Astrocyte (in vitro differentiated cells and primary cell): Measurements from ENCODE around the gene CNOT3. TPM values are rescaled to one million over a fixed set of nuclear protein-coding genes. Genes with fewer than 3 reads are reported as not detected.

ENCODE experiments used
- DNase-seq: peaks from one replicate; pipeline ENCODE4 v3.0.0-alpha.2; 2010; ENCODE audit warnings: low read depth
- FAIRE-seq: peaks from 2 replicates; lab custom pipeline; 2011; peaks lifted over from hg19 to GRCh38; lab: Jason Lieb, UNC
- H2AFZ ChIP-seq: 2 replicates; pipeline ENCODE4 v1.6.0; 2012; ENCODE audit warnings: low read depth, low read length, inconsistent platforms
- H3K27ac ChIP-seq: 2 replicates; pipeline ENCODE4 v1.5.1; 2011; ENCODE audit warnings: low read depth, low read length, inconsistent platforms
- H3K27me3 ChIP-seq: 2 replicates; pipeline ENCODE4 v1.6.0; 2011; ENCODE audit warnings: low read length, inconsistent platforms; ENCODE audit not compliant: insufficient read depth
- H3K36me3 ChIP-seq: 2 replicates; pipeline ENCODE4 v1.5.1; 2011; ENCODE audit warnings: low read length, inconsistent platforms; ENCODE audit not compliant: insufficient read depth
- H3K4me1 ChIP-seq: 2 replicates; pipeline ENCODE4 v1.5.1; 2011; ENCODE audit warnings: low read length, inconsistent platforms; ENCODE audit not compliant: insufficient read depth
- H3K4me2 ChIP-seq: 2 replicates; pipeline ENCODE4 v1.6.0; 2012; ENCODE audit warnings: low read length, inconsistent platforms
- H3K4me3 ChIP-seq: 2 replicates; pipeline ENCODE4 v1.5.1; 2011; ENCODE audit warnings: low read depth, mild to moderate bottlenecking, low read length, inconsistent platforms; ENCODE audit not compliant: insufficient read depth
- H3K79me2 ChIP-seq: 2 replicates; pipeline ENCODE4 v1.6.0; 2012; ENCODE audit warnings: mild to moderate bottlenecking, low read length, inconsistent platforms; ENCODE audit not compliant: insufficient read depth
- H3K9ac ChIP-seq: 2 replicates; pipeline ENCODE4 v1.6.0; 2012; ENCODE audit warnings: mild to moderate bottlenecking, low read length, inconsistent platforms
- H3K9me3 ChIP-seq: 2 replicates; pipeline ENCODE4 v1.5.1; 2012; ENCODE audit warnings: low read depth, mild to moderate bottlenecking, low read length, inconsistent platforms; ENCODE audit not compliant: insufficient read depth
- H4K20me1 ChIP-seq: 2 replicates; pipeline ENCODE4 v1.6.0; 2012; ENCODE audit warnings: low read length, inconsistent platforms; ENCODE audit not compliant: insufficient read depth
- H3K27ac Mint-ChIP-seq: one replicate; pipeline ENCODE4 v1.8.0; 2021; ENCODE audit warnings: mild to moderate bottlenecking, mixed read lengths; ENCODE audit not compliant: unreplicated experiment
- H3K27me3 Mint-ChIP-seq: one replicate; pipeline ENCODE4 v1.8.0; 2021; ENCODE audit warnings: low read depth, mixed read lengths; ENCODE audit not compliant: unreplicated experiment
- H3K36me3 Mint-ChIP-seq: one replicate; pipeline ENCODE4 v1.8.0; 2021; ENCODE audit warnings: low read depth, mixed read lengths; ENCODE audit not compliant: unreplicated experiment
- H3K4me1 Mint-ChIP-seq: one replicate; pipeline ENCODE4 v1.8.0; 2021; ENCODE audit warnings: low read depth, mixed read lengths; ENCODE audit not compliant: unreplicated experiment
- H3K4me3 Mint-ChIP-seq: one replicate; pipeline ENCODE4 v1.8.0; 2021; ENCODE audit warnings: mild to moderate bottlenecking, moderate library complexity, mixed read lengths; ENCODE audit not compliant: unreplicated experiment
- H3K9me3 Mint-ChIP-seq: one replicate; pipeline ENCODE4 v1.8.0; 2021; ENCODE audit warnings: mild to moderate bottlenecking, mixed read lengths; ENCODE audit not compliant: unreplicated experiment
- CTCF ChIP-seq: IDR thresholded peaks from 2 replicates; pipeline ENCODE4 v1.5.1; 2011; ENCODE audit warnings: low read depth, mild to moderate bottlenecking, inconsistent platforms, low read length, moderate library complexity; ENCODE audit not compliant: insufficient read depth
- EZH2 ChIP-seq: IDR thresholded peaks from 2 replicates; pipeline ENCODE4 v1.6.1; 2012; ENCODE audit warnings: mild to moderate bottlenecking, low read length, inconsistent platforms; ENCODE audit not compliant: insufficient read depth
- total RNA-seq: library from RNA; stranded (reverse); gene quantifications from 2 replicates; pipeline ENCODE4 v1.2.1, GENCODE V29; 2021

The CNOT3 gene
- total RNA-seq, 1 donor from 2014 or later, result 39.2 TPM

- Mint-ChIP-seq H3K9me3 (no peaks in the 10 kb centered on the region), H3K27ac (peak overlapping the region; percentile 72), H3K27me3 (no peaks in the 10 kb centered on the region), H3K4me1 (peaks cover 7% of the 10 kb centered on the region), H3K4me3 (peak overlapping the region; percentile 94), H3K36me3 (peaks cover 12% of the 10 kb centered on the region)
- H3K79me2 ChIP-seq, result peaks cover 42% of the 10 kb centered on the region
- H3K36me3 ChIP-seq, result peaks cover 2% of the 10 kb centered on the region
- TF ChIP-seq CTCF, result no peak
- TF ChIP-seq EZH2, result no peak
- H3K4me1 ChIP-seq, result peaks cover 15% of the 10 kb centered on the region
- no peak overlapping the region for H2AFZ ChIP-seq
- no peaks in the 10 kb centered on the region for H3K27me3 ChIP-seq
- H3K9me3 ChIP-seq, result no peaks in the 10 kb centered on the region
- peaks cover 37% of the 10 kb centered on the region for H4K20me1 ChIP-seq
- H3K27ac ChIP-seq, result peak overlapping the region; percentile 99
- FAIRE-seq, result no peak
- peak overlapping the region; percentile 97 for H3K4me2 ChIP-seq
- peak overlapping the region; percentile 95 for H3K9ac ChIP-seq
- peak; percentile 73 for DNase-seq
- peak overlapping the region; percentile 82 for H3K4me3 ChIP-seq
These were observed 50.8 kb downstream of the CNOT3 start for GRCh38 chr19:54188215-54188871.

GRCh38 chr19:54189145-54189734, 51.7 kb downstream of the CNOT3 start, which contains the start of gene MBOAT7:
TSS of gene MBOAT7 (minus strand) at chr19:54189580. CDS start at chr19:54188508, 1,072 bp downstream.
- TF ChIP-seq CTCF (no peak), EZH2 (no peak)
- Histone ChIP-seq H4K20me1 (peaks cover 38% of the 10 kb centered on the region), H3K4me1 (peaks cover 15% of the 10 kb centered on the region), H3K9me3 (no peaks in the 10 kb centered on the region), H3K79me2 (peaks cover 46% of the 10 kb centered on the region), H3K36me3 (peaks cover 3% of the 10 kb centered on the region), H3K27me3 (no peaks in the 10 kb centered on the region), H3K4me2 (peak within 1 kb of the TSS; percentile 97), H3K9ac (peak within 1 kb of the TSS; percentile 96), H2AFZ (peak within 1 kb of the TSS; percentile 93), H3K4me3 (peak within 1 kb of the TSS; percentile 82), H3K27ac (peak within 1 kb of the TSS; percentile 99)
- Mint-ChIP-seq H3K4me1 (peaks cover 7% of the 10 kb centered on the region), H3K36me3 (peaks cover 10% of the 10 kb centered on the region), H3K27ac (peak within 1 kb of the TSS; percentile 96), H3K27me3 (no peaks in the 10 kb centered on the region), H3K9me3 (no peaks in the 10 kb centered on the region), H3K4me3 (peak within 1 kb of the TSS; percentile 95)
- no peak for DNase-seq
- FAIRE-seq, result peak; percentile 17
